HG02981 (cell line): ENCODE measurements around the gene VSNL1.

Source experiments
- ATAC-seq: cut with Tn5 transposase; IDR thresholded peaks from one replicate; pipeline ENCODE4 v1.9.1; 2021; ENCODE audit warnings: mild to moderate bottlenecking, moderate library complexity; ENCODE audit not compliant: unreplicated experiment

The VSNL1 gene

DNA sequence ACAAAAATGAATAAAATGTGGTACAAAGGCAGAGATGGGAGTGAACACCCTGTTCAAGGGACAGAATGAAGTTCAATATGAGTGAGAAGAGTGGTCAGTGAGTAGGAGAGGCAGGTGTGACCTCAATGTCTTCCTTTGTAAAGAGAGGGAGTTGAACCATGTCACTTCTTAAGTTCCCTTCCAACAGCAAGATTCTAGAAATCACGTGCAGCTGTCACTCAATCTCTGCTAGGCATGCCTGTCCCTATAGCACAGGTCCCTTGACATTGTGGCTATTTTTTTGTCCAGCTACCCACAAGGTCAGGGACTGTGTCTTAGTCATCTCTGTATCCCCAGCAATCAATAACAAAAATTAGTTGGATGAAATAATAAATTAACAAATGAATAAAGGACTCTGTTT, 66.9 kb downstream of the VSNL1 start:
- no peak for ATAC-seq

- no peak for ATAC-seq
These were observed 67.8 kb downstream of the VSNL1 start for GRCh38 chr2:17608251-17608650.

DNA sequence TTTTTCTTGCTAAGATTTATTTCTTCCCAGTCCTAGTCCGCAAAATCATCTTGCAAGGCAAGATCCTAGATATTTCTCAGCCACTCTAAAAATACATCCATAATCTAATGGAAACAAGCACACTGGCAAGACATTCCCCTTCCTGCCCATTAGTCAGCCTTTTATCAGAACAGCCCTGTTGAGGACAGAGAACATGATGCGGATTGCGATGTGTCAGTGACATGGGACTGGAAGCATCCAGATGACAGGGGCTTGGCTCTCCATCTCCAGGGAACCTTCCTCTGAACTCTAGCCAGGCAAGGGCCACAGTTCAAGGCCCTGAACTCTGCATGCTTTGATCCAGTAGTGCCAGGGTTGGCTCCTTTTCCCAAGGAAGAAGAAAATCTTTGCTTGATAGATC, 70.0 kb downstream of the VSNL1 start:
- ATAC-seq = no peak

GRCh38 chr2:17611036-17611435, 70.5 kb downstream of the VSNL1 start:
- ATAC-seq = no peak

DNA sequence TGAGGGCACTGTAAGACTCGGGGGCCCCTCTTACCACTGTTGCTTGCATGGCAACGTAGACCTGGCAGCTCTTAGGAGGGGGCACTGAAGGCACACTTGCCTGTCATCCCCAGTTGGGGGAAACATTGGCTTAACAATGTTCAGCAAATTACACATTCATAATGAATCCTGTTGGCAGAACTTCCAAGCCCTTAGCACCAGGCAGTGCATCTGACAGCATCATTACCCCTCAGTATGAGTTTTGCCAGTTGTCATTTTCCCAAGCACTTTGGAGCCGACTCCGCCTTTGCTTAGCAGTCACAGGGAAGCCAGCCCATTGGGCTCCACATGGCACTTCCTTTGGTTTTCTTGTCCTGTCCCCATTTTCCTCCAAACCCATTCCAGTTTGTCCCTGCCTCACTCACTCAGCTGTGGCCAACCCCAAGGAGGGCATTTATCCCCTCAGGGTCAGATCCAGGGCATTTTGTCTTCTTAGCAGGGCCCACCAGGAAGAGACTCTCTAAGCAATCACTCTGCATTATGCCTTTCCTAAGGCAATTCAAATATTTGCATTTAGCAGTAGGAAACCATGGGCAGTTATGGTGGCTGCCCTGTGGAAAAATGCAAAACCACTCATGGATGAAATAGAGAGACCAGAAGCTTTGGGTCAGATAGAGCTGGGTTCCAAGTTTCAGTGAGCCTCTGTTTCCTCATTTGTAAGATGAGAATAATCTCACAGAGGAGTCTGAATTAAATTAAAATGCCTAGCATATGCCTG, 73.9 kb downstream of the VSNL1 start:
- no peak for ATAC-seq

DNA sequence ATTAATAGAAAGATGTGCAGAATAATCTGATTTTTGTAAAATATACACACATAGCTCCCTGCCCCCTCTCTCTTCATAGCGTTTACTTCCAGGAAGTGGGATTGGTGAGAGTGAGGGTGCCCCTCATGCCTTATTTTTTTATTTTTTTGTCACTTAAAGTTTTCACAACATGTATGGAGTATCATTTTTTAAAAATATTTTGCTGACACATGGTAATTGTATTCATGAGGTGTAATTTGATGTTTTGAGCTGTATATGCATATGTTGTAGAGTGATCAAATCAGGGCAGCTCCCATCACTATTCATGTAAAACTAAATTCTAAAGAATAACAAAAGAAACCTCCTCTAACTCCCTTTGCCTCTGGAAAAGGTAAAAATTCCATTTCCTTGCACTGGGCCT, 74.7 kb downstream of the VSNL1 start:
- no peak for ATAC-seq

DNA sequence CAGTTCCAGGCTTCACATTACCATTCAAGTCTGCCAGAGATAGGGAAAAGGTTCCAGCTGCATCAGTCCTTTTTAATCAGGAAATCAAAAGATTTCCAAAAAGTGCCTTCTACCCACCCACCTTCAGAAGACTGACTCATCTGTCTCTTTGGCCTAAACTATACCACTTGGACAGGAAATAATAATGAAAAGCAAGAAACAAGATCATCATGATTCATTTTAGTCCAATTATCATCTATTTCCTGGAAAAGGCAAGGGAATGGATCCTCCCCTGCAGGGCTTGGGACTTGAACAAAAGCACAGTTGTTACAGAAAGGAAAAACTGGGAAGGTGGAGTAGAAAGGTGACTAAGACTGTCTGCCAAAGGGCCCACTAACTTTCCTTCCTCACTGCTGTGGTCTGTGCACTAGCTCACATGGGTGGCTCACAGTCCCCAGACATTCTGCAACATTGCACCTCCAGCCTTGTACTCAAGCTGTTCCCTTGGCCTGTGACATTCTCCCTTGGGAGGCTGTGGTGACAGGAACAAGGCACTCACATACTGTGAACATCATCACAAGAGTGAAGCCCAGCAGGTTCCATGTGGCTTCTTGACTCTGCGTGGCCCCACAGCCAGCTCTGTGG, 75.3 kb downstream of the VSNL1 start:
- no peak for ATAC-seq

DNA sequence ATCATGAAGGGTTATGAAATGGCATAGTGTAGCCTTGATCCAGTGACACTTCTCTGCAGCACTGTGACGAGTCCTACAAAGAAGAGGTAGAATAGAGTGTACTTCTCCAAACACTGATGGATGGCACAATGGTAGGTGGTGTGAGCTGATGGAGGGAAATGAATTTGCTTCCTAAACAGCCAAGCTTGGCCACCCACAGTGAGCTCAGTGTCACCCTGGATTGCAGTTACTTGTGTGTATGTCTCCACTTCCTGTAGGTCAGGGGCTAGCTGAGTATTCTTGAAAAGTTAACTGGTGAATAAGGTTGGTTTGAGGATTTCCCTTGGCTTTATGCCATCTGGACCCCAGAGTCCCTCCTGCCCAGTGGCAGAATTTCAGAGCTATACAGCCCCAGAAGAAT, 75.9 kb downstream of the VSNL1 start:
- no peak for ATAC-seq

- ATAC-seq = no peak
These were observed 77.0 kb downstream of the VSNL1 start for GRCh38 chr2:17617516-17617915.

GRCh38 chr2:17617955-17618354, 77.5 kb downstream of the VSNL1 start:
- no peak for ATAC-seq

GRCh38 chr2:17620280-17620679, 79.8 kb downstream of the VSNL1 start:
- ATAC-seq = no peak

- ATAC-seq = no peak
These were observed 80.3 kb downstream of the VSNL1 start for GRCh38 chr2:17620841-17621240.

GRCh38 chr2:17621781-17622180, 81.3 kb downstream of the VSNL1 start:
- no peak for ATAC-seq

GRCh38 chr2:17625446-17625845, 85.0 kb downstream of the VSNL1 start:
- ATAC-seq = no peak

DNA sequence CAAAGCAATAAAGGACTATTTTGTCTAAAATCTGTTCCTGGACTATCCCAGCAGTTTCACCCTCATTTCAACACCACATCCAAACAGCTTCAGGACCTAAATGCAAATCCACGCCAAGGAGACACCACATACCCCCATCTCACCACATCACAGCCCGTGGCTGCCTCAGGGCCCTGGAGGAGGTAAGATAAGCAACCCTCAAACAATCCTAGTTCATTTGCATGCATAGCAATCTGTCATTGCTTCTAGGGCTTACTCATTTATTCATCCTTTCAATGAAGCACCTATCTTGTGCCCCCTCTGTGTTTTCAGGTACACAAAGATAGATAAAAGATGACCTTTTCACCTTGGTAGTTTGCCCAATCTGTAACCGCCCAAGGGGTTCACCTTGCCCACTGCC, 86.5 kb downstream of the VSNL1 start:
- no peak for ATAC-seq

DNA sequence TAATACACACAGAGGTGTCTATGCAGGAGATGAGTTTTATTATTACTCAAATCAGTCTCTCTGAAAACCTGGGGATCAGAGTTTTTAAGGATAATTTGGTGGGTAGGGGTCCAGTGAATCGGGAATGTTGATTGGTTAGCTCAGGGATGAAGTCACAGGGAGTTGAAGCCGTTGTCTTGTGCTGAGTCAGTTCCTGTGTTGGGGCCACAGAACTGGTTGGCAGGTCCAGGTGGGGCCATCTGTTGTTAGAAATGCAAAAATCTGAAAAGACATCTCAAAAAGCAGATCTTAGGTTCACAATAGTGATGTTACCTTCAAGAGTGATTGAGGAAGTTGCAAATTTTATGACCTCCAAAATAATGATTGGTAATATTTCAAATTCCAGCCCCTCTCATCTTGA, 86.9 kb downstream of the VSNL1 start:
- no peak for ATAC-seq

DNA sequence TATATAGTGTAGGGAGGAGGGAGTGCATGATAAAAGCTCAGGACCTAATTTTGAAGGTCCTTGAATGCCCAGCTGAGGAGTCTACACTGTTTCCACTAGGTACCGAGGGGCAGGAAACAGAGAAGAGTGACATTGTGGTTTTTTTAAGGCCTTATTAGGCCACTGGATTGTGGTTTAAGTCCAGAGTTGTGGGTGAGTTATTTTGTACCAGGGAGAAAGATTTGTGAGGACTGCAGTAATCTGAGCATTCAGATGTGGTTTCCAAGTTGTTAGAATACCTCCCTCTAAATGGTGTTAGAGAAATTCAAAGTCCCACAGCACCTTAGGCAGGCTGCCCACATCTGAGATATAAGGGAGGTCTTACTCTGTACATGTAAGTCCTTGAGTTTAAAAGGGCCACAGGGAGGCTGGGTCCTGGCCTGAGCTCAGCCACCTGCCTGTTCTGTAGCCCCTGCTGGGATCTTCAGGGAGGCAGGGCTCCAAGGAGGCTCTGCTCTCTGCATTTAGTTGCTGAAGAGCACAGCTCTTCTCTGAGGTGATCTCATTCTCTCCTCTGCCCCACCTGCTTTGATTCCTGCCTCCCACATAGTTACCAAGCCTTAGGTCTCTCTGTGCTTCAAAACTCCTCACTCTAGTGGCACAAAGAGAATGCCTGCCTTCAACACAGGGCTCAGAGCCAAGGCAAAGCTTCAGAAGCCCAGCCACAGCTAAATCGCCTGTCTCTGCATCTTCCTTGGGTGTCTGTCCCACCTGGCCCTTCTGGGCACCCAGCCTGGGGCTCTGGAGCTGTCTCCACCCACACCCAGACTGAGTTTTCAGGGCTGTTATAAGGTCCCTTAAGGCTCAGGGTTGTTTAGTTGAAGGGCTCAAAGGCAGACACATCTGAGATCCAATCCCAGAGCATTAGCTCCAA, 88.1 kb downstream of the VSNL1 start:
- ATAC-seq = peak; percentile 44

DNA sequence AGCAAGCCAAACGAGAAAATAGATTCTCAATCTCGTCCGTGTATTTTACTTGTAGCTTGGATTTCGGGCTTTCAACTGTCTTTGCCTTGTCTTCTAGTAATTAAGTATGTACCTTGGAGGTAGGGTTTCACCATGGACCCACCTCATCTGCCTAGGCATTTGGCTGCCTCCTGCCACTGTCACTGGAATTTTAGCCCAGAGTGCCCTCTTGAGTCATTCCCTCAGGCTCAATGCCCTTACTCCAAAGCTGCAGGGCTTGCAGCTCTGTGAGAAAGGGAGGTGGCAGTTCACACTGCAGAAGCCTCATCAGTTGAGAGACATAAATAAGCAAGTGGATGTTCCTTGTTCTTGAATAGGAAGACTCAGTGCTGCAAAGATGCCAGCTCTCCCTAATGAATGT, 89.6 kb downstream of the VSNL1 start:
- no peak for ATAC-seq

- ATAC-seq = no peak
These were observed 94.5 kb downstream of the VSNL1 start for GRCh38 chr2:17634997-17635396.

DNA sequence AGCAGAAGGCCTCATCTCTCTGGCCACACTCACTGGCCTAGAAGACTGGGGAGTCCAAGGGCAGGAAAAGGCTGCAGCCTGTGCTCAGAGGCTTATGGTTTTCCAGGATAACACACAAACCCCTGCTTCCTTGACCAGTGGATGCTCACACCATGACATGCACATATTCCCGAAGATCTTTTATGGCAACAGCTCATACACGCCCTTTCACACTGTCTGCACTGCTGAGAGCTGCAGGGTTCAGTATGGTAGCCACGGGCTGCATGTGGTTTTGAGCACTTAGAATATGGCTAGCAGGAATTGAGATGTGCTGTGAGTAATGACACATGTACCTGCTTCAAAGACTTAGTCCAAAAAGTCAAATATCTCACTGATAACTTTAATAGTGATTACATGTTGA, 95.8 kb downstream of the VSNL1 start:
- ATAC-seq = no peak

DNA sequence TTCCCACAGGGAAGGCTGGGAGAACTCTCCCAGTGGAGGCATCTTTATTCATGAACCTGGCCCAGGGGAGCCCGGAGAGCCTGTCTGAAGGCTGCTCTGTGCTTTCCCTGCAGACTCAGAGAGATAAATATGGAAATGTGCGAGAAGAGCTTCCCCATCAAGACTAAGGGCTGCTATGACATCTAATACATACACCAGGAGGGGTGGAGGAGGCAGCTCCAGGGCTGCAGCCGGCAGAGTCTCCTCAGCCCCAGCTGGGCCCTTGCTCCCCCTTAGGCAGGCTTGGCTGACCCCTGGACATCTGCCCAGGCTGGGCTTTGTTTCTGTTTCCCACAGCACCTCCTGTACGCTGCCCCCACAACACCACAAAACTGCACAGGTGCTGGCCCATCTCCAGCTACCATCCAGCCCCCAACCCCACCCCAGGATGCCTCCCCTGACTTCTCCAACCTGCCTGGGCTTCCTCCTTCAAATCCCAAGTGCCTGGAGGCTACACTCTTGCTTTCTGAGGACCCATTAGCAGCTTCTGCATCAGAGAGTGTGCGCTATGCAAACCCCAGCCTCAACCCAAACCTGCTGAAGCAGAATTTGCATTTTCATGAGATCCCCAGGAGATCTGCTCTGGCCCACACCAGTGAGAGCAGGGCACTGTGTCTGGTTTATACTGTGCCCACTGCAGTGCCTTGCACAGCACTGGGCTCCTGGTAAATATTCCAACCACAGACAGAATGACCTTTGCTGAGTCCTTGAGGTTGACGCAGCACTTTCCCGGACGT, 96.8 kb downstream of the VSNL1 start:
- ATAC-seq = no peak
